GM21360 (cell line): ENCODE data around the gene EEF1A1.
"Not testable (repeated sequence)": the region's sequence is repeated elsewhere in the genome, so short reads cannot be mapped to it uniquely, and the experiment has no call there.

ENCODE experiments used
- ATAC-seq: cut with Tn5 transposase; IDR thresholded peaks from one replicate; pipeline ENCODE4 v1.9.1; 2021; ENCODE audit warnings: mild to moderate bottlenecking, moderate library complexity; ENCODE audit not compliant: unreplicated experiment

The EEF1A1 gene

GRCh38 chr6:73506246-73506645 lies 14.6 kb downstream of the EEF1A1 start:
- no peak for ATAC-seq

- ATAC-seq = not testable (repeated sequence)
Observed at GRCh38 chr6:73505705-73506104, 15.1 kb downstream of the EEF1A1 start.

- no peak for ATAC-seq
Observed at GRCh38 chr6:73505142-73505541, 15.7 kb downstream of the EEF1A1 start.

- no peak for ATAC-seq
Observed at GRCh38 chr6:73504160-73504559, 16.7 kb downstream of the EEF1A1 start.

GRCh38 chr6:73503027-73503772 lies 17.6 kb downstream of the EEF1A1 start:
- ATAC-seq = no peak

GRCh38 chr6:73497915-73498314 lies 22.9 kb downstream of the EEF1A1 start:
- ATAC-seq = no peak

- ATAC-seq = no peak
Observed at GRCh38 chr6:73491377-73491776, 29.5 kb downstream of the EEF1A1 start.

- ATAC-seq = no peak
Observed at GRCh38 chr6:73487473-73487872, 33.4 kb downstream of the EEF1A1 start.

GRCh38 chr6:73484438-73484837 lies 36.4 kb downstream of the EEF1A1 start:
- ATAC-seq = no peak

- ATAC-seq = no peak
Observed at GRCh38 chr6:73481969-73482368, 38.9 kb downstream of the EEF1A1 start.

- no peak for ATAC-seq
Observed at GRCh38 chr6:73477407-73477806, 43.4 kb downstream of the EEF1A1 start.

GRCh38 chr6:73476723-73477122 lies 44.1 kb downstream of the EEF1A1 start:
- ATAC-seq = no peak

- peak; percentile 91 for ATAC-seq
Observed at GRCh38 chr6:73471686-73472290, 49.0 kb downstream of the EEF1A1 start.
